Measurements from ENCODE around the gene BHLHE41. TPM values are rescaled to one million over a fixed set of nuclear protein-coding genes. Genes with fewer than 3 reads are reported as not detected.

The BHLHE41 gene
- total and polyA plus RNA-seq, 2 donors, result 0.61 to 9.8 TPM

- peaks cover 4 to 14% of the 10 kb centered on the region in 2 donors for H3K4me1 ChIP-seq (ENCODE audit: control insufficient read depth in 2 of 2, insufficient read depth in 2 of 2, low read length in 2 of 2)
- 91% methylated on average over 6 of the region's 6 CpGs for WGBS
- DNase-seq (ENCODE audit: low read depth in 6 of 9, low spot score in 9 of 9), result no peak
- H3K4me3 ChIP-seq (ENCODE audit: low read length in 2 of 2), result no peak overlapping the region
- H3K27me3 ChIP-seq (ENCODE audit: control insufficient read depth in 2 of 2, insufficient read depth in 1 of 2, low read length in 1 of 2), result peaks cover 5 to 10% of the 10 kb centered on the region in 2 donors
- no peaks in the 10 kb centered on the region for H3K9me3 ChIP-seq (ENCODE audit: control insufficient read depth in 2 of 2, insufficient read depth in 1 of 2, low read length in 1 of 2)
- no peaks in the 10 kb centered on the region for H3K36me3 ChIP-seq (ENCODE audit: control insufficient read depth in 2 of 2, insufficient read depth in 2 of 2, low read length in 1 of 2)
- no peak overlapping the region for H3K27ac ChIP-seq (ENCODE audit: low read depth in 1 of 2, low read length in 1 of 2)
Measured at GRCh38 chr12:26112232-26112631, 12.6 kb downstream of the BHLHE41 start.

GRCh38 chr12:26109343-26109881, 15.4 kb downstream of the BHLHE41 start:
- H3K36me3 ChIP-seq (ENCODE audit: control insufficient read depth in 2 of 2, insufficient read depth in 2 of 2, low read length in 1 of 2), result no peaks in the 10 kb centered on the region
- no peaks in the 10 kb centered on the region for H3K9me3 ChIP-seq (ENCODE audit: control insufficient read depth in 2 of 2, insufficient read depth in 1 of 2, low read length in 1 of 2)
- H3K27me3 ChIP-seq (ENCODE audit: control insufficient read depth in 2 of 2, insufficient read depth in 1 of 2, low read length in 1 of 2), result peaks cover 0 to 3% of the 10 kb centered on the region in 2 donors
- H3K4me3 ChIP-seq (ENCODE audit: low read length in 2 of 2), result no peak overlapping the region
- DNase-seq (ENCODE audit: low read depth in 6 of 9, low spot score in 9 of 9), result peak in 2 of 9 donors; percentile 19 to 37
- peak overlapping the region; percentile 33 to 67 for H3K27ac ChIP-seq (ENCODE audit: low read depth in 1 of 2, low read length in 1 of 2)
- WGBS, result 93% methylated on average over 10 of the region's 10 CpGs
- peaks cover 4 to 9% of the 10 kb centered on the region in 2 donors for H3K4me1 ChIP-seq (ENCODE audit: control insufficient read depth in 2 of 2, insufficient read depth in 2 of 2, low read length in 2 of 2)

- no peaks in the 10 kb centered on the region for H3K36me3 ChIP-seq (ENCODE audit: control insufficient read depth in 2 of 2, insufficient read depth in 2 of 2, low read length in 1 of 2)
- 88% methylated on average over 2 of the region's 2 CpGs for WGBS
- DNase-seq (ENCODE audit: low read depth in 6 of 9, low spot score in 9 of 9), result no peak
- H3K27me3 ChIP-seq (ENCODE audit: control insufficient read depth in 2 of 2, insufficient read depth in 1 of 2, low read length in 1 of 2), result peaks cover 0 to 1% of the 10 kb centered on the region in 2 donors
- H3K4me1 ChIP-seq (ENCODE audit: control insufficient read depth in 2 of 2, insufficient read depth in 2 of 2, low read length in 2 of 2), result peaks cover 3 to 7% of the 10 kb centered on the region in 2 donors
- no peaks in the 10 kb centered on the region for H3K9me3 ChIP-seq (ENCODE audit: control insufficient read depth in 2 of 2, insufficient read depth in 1 of 2, low read length in 1 of 2)
- peak overlapping the region; percentile 50 to 75 for H3K27ac ChIP-seq (ENCODE audit: low read depth in 1 of 2, low read length in 1 of 2)
- H3K4me3 ChIP-seq (ENCODE audit: low read length in 2 of 2), result no peak overlapping the region
Measured at GRCh38 chr12:26108915-26109314, 15.9 kb downstream of the BHLHE41 start.

- H3K4me3 ChIP-seq (ENCODE audit: low read length in 2 of 2), result no peak overlapping the region
- no peak overlapping the region for H3K27ac ChIP-seq (ENCODE audit: low read depth in 1 of 2, low read length in 1 of 2)
- no peaks in the 10 kb centered on the region for H3K27me3 ChIP-seq (ENCODE audit: control insufficient read depth in 2 of 2, insufficient read depth in 1 of 2, low read length in 1 of 2)
- peaks cover 0 to 3% of the 10 kb centered on the region in 2 donors for H3K4me1 ChIP-seq (ENCODE audit: control insufficient read depth in 2 of 2, insufficient read depth in 2 of 2, low read length in 2 of 2)
- DNase-seq (ENCODE audit: low read depth in 6 of 9, low spot score in 9 of 9), result no peak
- H3K36me3 ChIP-seq (ENCODE audit: control insufficient read depth in 2 of 2, insufficient read depth in 2 of 2, low read length in 1 of 2), result no peaks in the 10 kb centered on the region
- WGBS, result 71% methylated on average over 4 of the region's 4 CpGs
- H3K9me3 ChIP-seq (ENCODE audit: control insufficient read depth in 2 of 2, insufficient read depth in 1 of 2, low read length in 1 of 2), result no peaks in the 10 kb centered on the region
Measured at GRCh38 chr12:26106347-26106746, 18.5 kb downstream of the BHLHE41 start.

GRCh38 chr12:26102953-26103352, 21.9 kb downstream of the BHLHE41 start:
- Histone ChIP-seq H3K9me3 (ENCODE audit: control insufficient read depth in 2 of 2, insufficient read depth in 1 of 2, low read length in 1 of 2) (no peaks in the 10 kb centered on the region), H3K27ac (ENCODE audit: low read depth in 1 of 2, low read length in 1 of 2) (no peak overlapping the region), H3K27me3 (ENCODE audit: control insufficient read depth in 2 of 2, insufficient read depth in 1 of 2, low read length in 1 of 2) (no peaks in the 10 kb centered on the region), H3K36me3 (ENCODE audit: control insufficient read depth in 2 of 2, insufficient read depth in 2 of 2, low read length in 1 of 2) (no peaks in the 10 kb centered on the region), H3K4me3 (ENCODE audit: low read length in 2 of 2) (no peak overlapping the region), H3K4me1 (ENCODE audit: control insufficient read depth in 2 of 2, insufficient read depth in 2 of 2, low read length in 2 of 2) (no peaks in the 10 kb centered on the region)
- DNase-seq (ENCODE audit: low read depth in 6 of 9, low spot score in 9 of 9), result no peak
- WGBS, result 93% methylated on average over 5 of the region's 5 CpGs

- no peak overlapping the region for H3K27ac ChIP-seq (ENCODE audit: low read depth in 1 of 2, low read length in 1 of 2)
- H3K4me1 ChIP-seq (ENCODE audit: control insufficient read depth in 2 of 2, insufficient read depth in 2 of 2, low read length in 2 of 2), result no peaks in the 10 kb centered on the region
- no peak overlapping the region for H3K4me3 ChIP-seq (ENCODE audit: low read length in 2 of 2)
- no peaks in the 10 kb centered on the region for H3K9me3 ChIP-seq (ENCODE audit: control insufficient read depth in 2 of 2, insufficient read depth in 1 of 2, low read length in 1 of 2)
- no peak for DNase-seq (ENCODE audit: low read depth in 6 of 9, low spot score in 9 of 9)
- WGBS, result 87% methylated on average over 4 of the region's 4 CpGs
- no peaks in the 10 kb centered on the region for H3K27me3 ChIP-seq (ENCODE audit: control insufficient read depth in 2 of 2, insufficient read depth in 1 of 2, low read length in 1 of 2)
- H3K36me3 ChIP-seq (ENCODE audit: control insufficient read depth in 2 of 2, insufficient read depth in 2 of 2, low read length in 1 of 2), result no peaks in the 10 kb centered on the region
Measured at GRCh38 chr12:26101763-26102162, 23.1 kb downstream of the BHLHE41 start.

GRCh38 chr12:26101350-26101734, 23.5 kb downstream of the BHLHE41 start:
- H3K9me3 ChIP-seq (ENCODE audit: control insufficient read depth in 2 of 2, insufficient read depth in 1 of 2, low read length in 1 of 2), result no peaks in the 10 kb centered on the region
- WGBS, result 77% methylated on average over 3 of the region's 3 CpGs
- H3K27me3 ChIP-seq (ENCODE audit: control insufficient read depth in 2 of 2, insufficient read depth in 1 of 2, low read length in 1 of 2), result no peaks in the 10 kb centered on the region
- H3K4me3 ChIP-seq (ENCODE audit: low read length in 2 of 2), result no peak overlapping the region
- no peaks in the 10 kb centered on the region for H3K4me1 ChIP-seq (ENCODE audit: control insufficient read depth in 2 of 2, insufficient read depth in 2 of 2, low read length in 2 of 2)
- H3K27ac ChIP-seq (ENCODE audit: low read depth in 1 of 2, low read length in 1 of 2), result no peak overlapping the region
- DNase-seq (ENCODE audit: low read depth in 6 of 9, low spot score in 9 of 9), result no peak
- no peaks in the 10 kb centered on the region for H3K36me3 ChIP-seq (ENCODE audit: control insufficient read depth in 2 of 2, insufficient read depth in 2 of 2, low read length in 1 of 2)

GRCh38 chr12:26100666-26101349, 24.0 kb downstream of the BHLHE41 start:
- 98% methylated on average over 8 of the region's 8 CpGs for WGBS
- Histone ChIP-seq H3K4me1 (ENCODE audit: control insufficient read depth in 2 of 2, insufficient read depth in 2 of 2, low read length in 2 of 2) (no peaks in the 10 kb centered on the region), H3K27ac (ENCODE audit: low read depth in 1 of 2, low read length in 1 of 2) (no peak overlapping the region), H3K36me3 (ENCODE audit: control insufficient read depth in 2 of 2, insufficient read depth in 2 of 2, low read length in 1 of 2) (no peaks in the 10 kb centered on the region), H3K27me3 (ENCODE audit: control insufficient read depth in 2 of 2, insufficient read depth in 1 of 2, low read length in 1 of 2) (no peaks in the 10 kb centered on the region), H3K4me3 (ENCODE audit: low read length in 2 of 2) (no peak overlapping the region), H3K9me3 (ENCODE audit: control insufficient read depth in 2 of 2, insufficient read depth in 1 of 2, low read length in 1 of 2) (no peaks in the 10 kb centered on the region)
- no peak for DNase-seq (ENCODE audit: low read depth in 6 of 9, low spot score in 9 of 9)

- Histone ChIP-seq H3K27me3 (ENCODE audit: control insufficient read depth in 2 of 2, insufficient read depth in 1 of 2, low read length in 1 of 2) (no peaks in the 10 kb centered on the region), H3K36me3 (ENCODE audit: control insufficient read depth in 2 of 2, insufficient read depth in 2 of 2, low read length in 1 of 2) (no peaks in the 10 kb centered on the region), H3K9me3 (ENCODE audit: control insufficient read depth in 2 of 2, insufficient read depth in 1 of 2, low read length in 1 of 2) (no peaks in the 10 kb centered on the region), H3K27ac (ENCODE audit: low read depth in 1 of 2, low read length in 1 of 2) (no peak overlapping the region), H3K4me3 (ENCODE audit: low read length in 2 of 2) (no peak overlapping the region), H3K4me1 (ENCODE audit: control insufficient read depth in 2 of 2, insufficient read depth in 2 of 2, low read length in 2 of 2) (no peaks in the 10 kb centered on the region)
- DNase-seq (ENCODE audit: low read depth in 6 of 9, low spot score in 9 of 9), result peak in 4 of 9 donors; percentile 31 to 71 (median 56)
- WGBS, result 28% methylated on average over 6 of the region's 6 CpGs
Measured at GRCh38 chr12:26097046-26097878, 27.6 kb downstream of the BHLHE41 start.
